GM18526 (cell line): ENCODE data around the gene INTS11.

Source experiments
- POLR2A ChIP-seq: IDR thresholded peaks from 3 replicates; pipeline ENCODE4 v1.6.1; 2011; ENCODE audit not compliant: insufficient read length; ENCODE audit errors: extremely low read depth

Gene INTS11

DNA sequence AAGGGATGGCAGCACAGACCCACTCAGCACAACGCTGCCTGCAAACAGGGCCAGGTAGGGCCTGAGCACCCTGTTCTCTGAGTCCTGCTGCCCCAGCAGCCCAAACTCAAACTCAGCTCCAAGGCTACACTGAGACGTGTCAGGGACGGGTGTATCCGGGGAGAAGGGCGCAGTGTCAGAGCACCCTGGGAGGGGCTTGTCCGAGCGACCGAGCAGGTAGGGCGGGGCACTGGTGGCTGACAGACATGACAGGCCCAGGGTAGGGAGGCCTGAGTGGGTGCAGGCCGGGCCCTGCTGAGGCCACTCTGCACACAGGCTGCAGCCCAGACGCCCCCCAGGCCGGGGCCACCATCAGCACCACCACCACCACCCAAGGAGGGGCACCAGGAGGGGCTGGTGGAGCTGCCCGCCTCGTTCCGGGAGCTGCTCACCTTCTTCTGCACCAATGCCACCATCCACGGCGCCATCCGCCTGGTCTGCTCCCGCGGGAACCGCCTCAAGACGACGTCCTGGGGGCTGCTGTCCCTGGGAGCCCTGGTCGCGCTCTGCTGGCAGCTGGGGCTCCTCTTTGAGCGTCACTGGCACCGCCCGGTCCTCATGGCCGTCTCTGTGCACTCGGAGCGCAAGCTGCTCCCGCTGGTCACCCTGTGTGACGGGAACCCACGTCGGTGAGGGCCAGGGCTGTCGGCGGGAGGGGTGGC lies 38.7 kb downstream of the INTS11 start:
- TF ChIP-seq POLR2A, result no peak

DNA sequence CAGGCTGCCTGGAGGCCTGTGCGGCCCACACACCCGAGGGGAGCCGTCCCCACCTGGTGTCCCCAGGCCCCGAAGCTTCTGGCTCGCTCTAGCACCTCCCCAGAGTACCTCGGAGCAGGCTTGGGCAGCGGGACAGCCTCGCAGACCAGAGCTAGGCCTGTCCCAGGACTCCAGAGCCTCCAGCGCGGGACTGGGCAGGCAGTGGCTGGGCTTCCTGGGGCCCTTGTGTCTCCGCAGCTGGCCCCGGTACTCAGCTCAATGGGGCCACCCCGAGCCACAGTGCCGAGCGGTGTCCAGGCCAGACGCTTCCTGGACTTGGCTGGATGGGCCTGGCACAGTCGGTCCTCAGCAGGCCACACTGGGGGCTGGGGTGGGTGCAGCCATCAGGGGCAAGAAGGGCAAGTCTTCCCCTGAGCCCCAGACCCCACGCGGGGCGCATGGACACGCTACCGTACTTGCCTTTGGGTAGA lies 39.3 kb downstream of the INTS11 start:
- no peak for TF ChIP-seq POLR2A

DNA sequence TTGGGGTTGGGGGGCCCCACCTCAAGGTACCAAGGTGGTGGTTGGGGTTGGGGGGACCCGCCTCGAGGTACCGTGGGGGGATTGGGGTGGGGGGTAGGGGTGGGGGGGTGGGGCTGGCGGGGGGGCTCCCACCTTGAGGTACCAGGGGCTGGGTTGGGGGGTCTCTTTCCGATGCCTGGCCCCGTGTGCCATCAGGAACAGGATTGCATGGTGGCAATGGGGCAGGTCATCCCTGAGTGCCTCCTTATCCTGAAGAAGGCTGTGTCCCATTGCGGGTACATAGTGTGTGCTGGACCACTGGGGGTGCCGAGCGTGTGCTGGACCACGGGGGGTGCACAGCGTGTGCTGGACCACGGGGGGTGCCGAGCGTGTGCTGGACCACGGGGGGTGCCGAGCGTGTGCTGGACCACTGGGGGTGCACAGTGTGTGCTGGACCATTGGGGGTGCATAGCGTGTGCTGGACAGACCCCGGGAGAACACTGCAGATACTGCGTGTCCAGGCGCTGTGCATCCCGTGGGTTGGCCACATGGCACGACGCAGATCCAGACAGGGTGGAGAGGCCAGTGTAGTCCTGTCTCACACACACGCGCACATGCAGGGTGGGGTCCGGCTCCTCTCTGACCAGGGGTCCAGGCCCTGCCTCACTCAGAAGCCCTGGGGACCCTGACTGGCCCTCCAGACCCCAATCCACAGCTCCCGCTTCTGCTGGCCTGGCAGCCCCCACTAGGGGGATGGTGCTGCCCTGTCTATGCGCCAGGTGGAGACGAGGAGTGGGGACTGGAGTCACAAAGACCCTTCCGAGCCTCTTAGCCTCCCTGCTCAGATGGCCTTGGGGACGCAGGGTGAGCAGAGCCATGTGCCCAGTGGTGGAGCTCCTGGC lies 40.0 kb downstream of the INTS11 start:
- TF ChIP-seq POLR2A, result no peak

DNA sequence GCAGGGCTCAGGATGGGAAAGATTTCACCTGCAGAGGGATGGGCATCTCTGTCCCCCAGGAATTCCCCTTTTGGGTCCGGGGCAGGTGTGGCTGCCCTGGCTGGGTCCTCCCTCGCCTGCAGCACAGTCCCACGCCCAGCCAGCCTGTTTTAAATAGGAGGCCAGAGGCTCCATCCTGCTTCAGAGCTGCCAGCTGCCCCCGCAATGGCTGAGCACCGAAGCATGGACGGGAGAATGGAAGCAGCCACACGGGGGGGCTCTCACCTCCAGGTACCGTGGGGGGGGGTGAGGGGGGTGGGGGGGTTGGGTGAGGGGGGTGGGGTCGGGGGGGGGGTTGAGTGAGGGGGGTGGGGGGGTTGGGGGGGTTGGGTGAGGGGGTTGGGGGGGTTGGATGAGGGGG lies 40.6 kb downstream of the INTS11 start:
- no peak for TF ChIP-seq POLR2A

DNA sequence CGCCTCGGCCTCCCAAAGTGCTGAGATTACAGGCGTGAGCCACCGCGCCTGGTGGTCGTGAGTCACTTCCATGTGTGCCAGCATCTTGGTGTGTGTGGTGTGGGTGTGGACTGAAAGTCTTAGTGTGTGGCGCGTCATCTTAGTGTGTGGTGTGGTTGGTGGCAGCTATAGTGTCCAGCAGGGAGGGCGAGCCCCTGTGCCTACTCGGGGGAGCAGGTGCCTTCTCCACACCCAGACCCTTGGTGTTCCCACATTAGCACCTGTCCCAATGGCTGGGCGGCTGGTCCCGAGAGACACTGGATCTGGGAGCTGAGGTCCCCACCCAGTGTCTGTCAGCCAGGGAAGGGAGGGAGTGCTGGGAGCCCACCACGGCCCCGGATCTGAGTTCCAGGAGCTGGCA lies 41.5 kb downstream of the INTS11 start:
- TF ChIP-seq POLR2A, result no peak

DNA sequence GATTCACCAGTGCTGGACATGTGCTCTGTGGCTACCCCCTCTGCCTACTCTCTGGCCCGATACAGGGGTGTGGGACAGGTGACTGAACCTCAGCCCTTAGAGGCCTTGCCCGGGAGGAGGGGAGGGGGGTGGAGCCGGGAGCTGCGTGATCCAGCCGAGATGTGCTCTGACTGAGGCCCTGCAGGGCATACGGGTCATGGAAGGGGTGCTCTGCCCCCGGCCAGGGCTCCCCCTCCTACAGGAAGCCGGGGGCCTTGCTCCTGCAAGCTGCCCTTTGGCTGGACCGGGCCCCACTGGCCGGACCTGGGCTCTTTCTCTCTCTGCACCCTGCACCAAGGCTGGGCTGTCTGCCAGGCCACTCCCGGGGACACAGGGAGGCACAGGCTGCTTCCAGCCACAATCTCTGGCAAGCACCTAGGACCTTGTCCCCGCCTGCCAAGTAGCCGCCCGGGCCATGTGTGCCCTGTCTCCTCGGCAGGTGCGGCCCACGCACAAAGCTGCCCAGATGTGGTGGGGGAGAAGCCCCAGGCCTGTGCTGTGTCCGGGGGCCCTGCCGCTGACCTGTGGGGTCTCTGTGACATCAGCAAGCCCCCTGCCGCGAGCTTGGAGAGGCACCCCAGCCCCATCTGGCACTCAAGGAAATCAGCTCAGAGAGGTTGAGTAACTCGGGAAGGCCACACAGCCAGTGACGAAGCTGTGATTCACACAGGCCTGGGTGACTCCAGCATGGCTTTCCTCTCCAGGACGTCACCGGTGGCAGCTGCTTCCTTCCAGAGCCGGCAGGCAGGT lies 42.7 kb downstream of the INTS11 start:
- TF ChIP-seq POLR2A, result no peak

DNA sequence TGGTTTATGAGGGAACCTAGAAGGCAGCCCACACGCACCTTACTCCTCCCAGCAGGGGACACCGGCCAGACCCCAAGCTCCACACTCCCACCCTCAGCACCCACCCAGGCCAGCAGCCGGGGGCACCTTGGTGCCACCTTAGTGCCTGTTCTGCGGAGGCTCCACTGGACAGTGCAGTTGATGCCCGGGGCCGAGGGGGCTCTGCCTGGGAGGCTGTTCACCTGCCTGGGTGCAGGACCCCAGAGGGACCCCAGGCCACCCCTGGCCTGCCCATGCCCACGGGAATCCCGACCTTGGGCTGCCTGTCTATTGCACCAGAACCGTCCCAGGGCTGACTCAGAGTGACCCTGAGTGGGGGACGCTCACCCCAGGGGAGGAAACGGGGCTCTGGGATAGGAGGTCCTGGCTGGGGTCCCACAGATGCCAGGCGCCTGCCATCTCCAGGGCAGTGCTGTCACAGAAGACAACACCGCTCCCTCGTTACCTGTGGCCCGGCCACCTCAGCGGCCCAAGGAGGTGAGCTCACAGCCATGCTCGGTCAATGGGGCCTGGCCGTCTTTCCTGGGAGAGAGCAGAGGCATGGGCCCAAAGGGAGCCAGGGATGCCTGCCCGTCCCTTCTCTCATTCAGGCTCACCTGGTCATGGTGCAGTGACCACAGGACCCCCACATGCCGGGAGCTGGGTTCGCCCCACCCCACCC lies 43.5 kb downstream of the INTS11 start:
- TF ChIP-seq POLR2A, result no peak

DNA sequence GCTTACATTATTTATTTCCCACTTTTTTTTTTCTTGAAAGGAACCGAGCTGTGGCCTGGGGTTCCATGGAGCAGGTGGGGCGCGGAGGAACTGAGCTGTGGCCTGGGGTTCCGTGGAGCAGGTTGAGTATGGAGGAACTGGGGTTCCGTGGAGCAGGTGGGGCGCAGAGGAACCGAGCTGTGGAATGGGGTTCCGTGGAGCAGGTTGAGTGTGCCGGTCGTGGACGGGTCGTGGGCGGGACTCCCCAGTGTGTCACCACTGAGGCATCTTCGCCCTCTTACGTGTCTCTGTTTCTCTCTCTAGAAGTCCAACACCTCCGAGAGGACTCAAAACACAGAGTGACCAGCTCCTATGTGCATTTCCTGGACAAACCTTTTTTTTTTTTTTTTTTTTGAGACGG lies 45.4 kb downstream of the INTS11 start:
- no peak for TF ChIP-seq POLR2A

DNA sequence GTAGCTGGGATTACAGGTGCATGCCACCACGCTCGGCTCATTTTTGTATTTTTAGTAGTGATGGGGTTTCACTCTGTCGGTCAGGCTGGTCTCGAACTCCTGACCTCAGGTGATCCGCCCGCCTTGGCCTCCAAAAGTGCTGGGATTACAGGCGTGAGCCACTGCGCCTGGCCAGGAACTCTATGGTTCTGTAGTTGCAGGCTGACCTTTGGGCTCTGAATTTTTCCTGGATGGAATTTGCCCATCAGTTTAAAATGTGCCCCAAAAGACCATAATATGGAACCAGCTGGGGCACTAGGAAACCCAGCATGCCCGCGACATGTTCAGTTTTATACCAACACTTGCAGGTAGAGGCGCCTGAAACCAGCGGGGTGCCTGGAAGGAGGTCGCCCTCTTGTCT lies 45.8 kb downstream of the INTS11 start:
- no peak for TF ChIP-seq POLR2A

DNA sequence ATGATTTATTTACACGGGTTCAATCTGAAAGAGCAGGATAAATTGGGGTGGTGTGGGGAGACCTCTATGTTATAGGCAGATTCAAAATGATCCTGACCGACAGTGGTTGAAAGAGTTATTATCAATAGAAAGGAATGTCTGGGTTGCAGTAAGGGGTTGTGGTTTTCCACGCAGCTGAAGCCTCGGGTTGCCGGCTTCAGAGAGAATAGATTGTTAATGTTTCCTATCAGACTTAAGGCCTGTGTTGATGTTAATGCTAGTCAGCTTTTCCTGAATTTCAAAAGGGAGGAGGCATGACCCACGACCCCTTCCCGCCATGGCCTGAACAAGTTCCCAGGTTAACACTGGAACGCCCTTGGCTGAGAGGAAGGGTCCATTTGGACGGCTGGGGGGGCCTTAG lies 48.6 kb downstream of the INTS11 start:
- no peak for TF ChIP-seq POLR2A

DNA sequence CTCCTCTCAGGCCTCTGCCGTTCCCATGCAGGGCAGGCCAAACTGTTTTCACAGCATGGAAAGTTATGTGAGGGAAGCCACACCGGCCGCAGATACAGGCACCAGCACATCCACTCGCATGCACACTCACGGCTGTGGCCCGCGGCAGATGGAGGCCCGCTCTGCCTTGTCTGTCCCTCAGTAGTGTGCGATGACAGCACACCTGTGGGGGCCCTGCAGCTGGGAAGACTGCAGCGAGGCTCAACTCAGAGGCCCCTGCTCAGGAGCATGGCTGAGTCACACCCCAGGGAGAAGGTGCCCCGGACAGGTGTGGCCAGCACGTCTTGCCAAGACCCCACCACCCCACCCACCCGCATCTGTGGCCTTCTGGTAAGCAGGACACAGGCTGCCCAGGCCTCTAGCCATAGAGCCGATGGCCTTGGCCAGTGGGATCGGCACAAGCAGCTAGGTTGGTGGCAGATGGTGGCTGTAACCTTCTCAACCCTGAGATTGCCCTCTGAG lies 49.5 kb downstream of the INTS11 start:
- TF ChIP-seq POLR2A, result no peak

DNA sequence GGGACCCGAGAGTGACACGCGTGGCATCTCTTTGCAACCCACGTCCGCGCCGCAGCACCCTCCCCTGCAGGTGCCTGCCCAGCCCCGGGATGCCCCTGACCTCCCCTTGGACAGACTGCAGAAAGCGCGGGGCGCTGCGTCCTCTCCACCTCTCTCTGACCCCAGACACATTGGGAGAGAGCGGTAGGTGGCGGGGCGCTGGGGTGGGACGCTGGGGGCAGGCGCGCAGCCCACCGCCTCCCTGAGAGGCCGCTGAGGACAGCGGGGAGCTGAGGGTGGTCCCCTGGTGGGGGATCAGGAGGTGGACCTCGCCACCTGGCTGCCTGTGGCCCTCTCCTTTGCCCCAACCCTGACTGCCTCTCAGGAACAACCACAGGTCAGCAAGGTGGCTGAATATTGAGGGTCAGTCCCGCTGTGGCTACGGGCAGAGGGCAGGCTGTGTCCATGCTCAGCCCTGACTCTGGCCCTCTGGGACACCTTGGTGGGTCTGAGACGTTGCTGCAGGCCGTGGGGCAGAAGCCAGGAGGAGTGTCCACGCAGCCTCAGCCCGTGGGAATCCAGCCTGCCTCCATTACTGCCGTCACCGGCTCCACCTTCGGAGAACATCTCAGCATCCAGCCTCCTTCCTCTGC lies 50.0 kb downstream of the INTS11 start:
- TF ChIP-seq POLR2A, result no peak

DNA sequence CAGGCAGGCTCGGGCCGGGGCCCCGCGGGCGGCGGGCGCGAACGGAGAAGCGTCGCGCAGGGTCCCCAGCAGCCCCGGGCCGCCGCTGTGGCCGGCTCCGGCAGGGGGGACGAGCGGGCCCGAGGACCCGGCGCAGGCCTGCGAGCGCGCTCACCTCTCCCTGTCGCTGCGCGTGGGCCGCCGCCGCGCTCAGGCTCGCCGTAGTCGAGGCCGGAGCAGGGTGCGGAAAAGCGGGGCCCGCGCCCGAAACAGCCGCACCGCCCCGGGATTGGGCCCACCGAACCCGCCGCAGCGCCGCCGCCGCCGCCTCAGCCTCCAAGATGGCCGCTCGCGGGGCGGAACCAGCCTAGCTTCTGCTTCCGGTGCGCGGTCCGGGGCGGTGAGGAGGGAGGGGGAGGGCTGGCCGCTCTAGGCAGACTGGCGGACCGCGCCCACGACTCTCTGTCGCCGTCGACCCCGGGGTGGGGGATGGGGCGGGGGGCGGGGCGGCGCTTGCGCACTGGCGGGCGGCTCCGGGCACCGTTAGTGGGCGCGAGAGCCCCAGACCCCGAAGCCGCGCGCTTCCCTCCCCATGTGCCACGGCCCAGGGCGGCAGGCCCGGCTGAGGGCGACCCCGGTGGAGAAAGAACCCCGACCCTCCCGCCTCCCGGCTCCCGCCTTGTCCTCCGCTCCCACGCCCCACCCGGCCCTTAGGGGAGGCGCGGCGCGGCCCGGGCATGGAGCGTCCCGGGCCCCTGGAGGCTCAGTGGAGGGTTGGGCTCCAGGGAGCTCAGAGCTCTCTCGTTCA lies 50.8 kb downstream of the INTS11 start, which contains the start of gene UBE2J2:
Gene UBE2J2, minus strand, starts transcription at position 343 of the 787 bp plus-strand sequence. CDS start 5,862 bp downstream, outside the sequence.
- peak; percentile 71 for TF ChIP-seq POLR2A

DNA sequence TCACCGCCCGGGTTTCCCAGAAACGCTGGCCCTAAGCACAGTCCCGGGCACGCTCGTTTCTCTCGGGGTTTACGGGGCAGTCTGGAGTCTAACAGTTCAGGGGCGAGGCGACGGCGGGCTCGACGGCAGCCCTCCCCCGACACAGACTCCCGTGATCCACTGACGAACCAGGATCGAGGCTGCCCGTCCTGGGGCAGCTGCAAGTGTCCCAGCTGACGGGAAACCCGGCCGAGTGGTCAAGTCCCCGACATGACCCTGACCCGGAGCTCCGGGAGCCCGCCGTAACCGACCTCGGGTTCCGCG lies 51.3 kb downstream of the INTS11 start:
- TF ChIP-seq POLR2A, result no peak
